Glutamatergic neuron (in vitro differentiated cells): ENCODE measurements around the gene METTL15. TPM values are rescaled to one million over a fixed set of nuclear protein-coding genes. Genes with fewer than 3 reads are reported as not detected.
"Not testable (repeated sequence)": the region's sequence is repeated elsewhere in the genome, so short reads cannot be mapped to it uniquely, and the experiment has no call there.

Experiments used
- DNase-seq: peaks from one replicate; pipeline ENCODE4 v3.0.0; 2022
- H3K27ac Mint-ChIP-seq: one replicate; pipeline ENCODE4 v1.8.0; 2020; ENCODE audit warnings: mild to moderate bottlenecking, mixed read lengths, inconsistent platforms; ENCODE audit not compliant: unreplicated experiment
- H3K27me3 Mint-ChIP-seq: one replicate; pipeline ENCODE4 v1.8.0; 2020; ENCODE audit warnings: mild to moderate bottlenecking, moderate library complexity, mixed read lengths, inconsistent platforms; ENCODE audit not compliant: unreplicated experiment
- H3K36me3 Mint-ChIP-seq: one replicate; pipeline ENCODE4 v1.8.0; 2020; ENCODE audit warnings: mild to moderate bottlenecking, mixed read lengths, inconsistent platforms; ENCODE audit not compliant: unreplicated experiment
- H3K4me1 Mint-ChIP-seq: one replicate; pipeline ENCODE4 v1.8.0; 2020; ENCODE audit warnings: mild to moderate bottlenecking, low read depth, mixed read lengths, inconsistent platforms; ENCODE audit not compliant: unreplicated experiment
- H3K4me3 Mint-ChIP-seq: one replicate; pipeline ENCODE4 v1.8.0; 2020; ENCODE audit warnings: mild to moderate bottlenecking, mixed read lengths, inconsistent platforms; ENCODE audit not compliant: unreplicated experiment
- H3K9me3 Mint-ChIP-seq: one replicate; pipeline ENCODE4 v1.8.0; 2020; ENCODE audit warnings: mild to moderate bottlenecking, moderate library complexity, mixed read lengths, inconsistent platforms; ENCODE audit not compliant: unreplicated experiment
- CTCF ChIP-seq: fragments of 200-600 bp; sonication (generic); IDR thresholded peaks from one replicate; pipeline ENCODE4 v1.5.0; 2021; ENCODE audit not compliant: partially characterized antibody, unreplicated experiment
- total RNA-seq: library from RNA; stranded (reverse); fragmentation: NEBNext Ultra II Directional; extraction: Animal tissue kit (Norgen Biotek cat#: 25700); gene quantifications from one replicate; pipeline ENCODE4 v1.2.1, GENCODE V29; 2021; ENCODE audit not compliant: unreplicated experiment

Gene METTL15
- total RNA-seq, 1 donor from 2014 or later: 8.2 TPM

- Mint-ChIP-seq H3K4me3 (no peak overlapping the region), H3K27me3 (no peaks in the 10 kb centered on the region), H3K36me3 (no peaks in the 10 kb centered on the region), H3K27ac (no peak overlapping the region), H3K4me1 (peaks cover 5% of the 10 kb centered on the region), H3K9me3 (no peaks in the 10 kb centered on the region)
- DNase-seq: no peak
- TF ChIP-seq CTCF: no peak
These were observed 15.0 kb downstream of the METTL15 start for GRCh38 chr11:28123151-28123581.

- TF ChIP-seq CTCF: no peak
- no peaks in the 10 kb centered on the region for H3K4me1 Mint-ChIP-seq
- no peak for DNase-seq
- no peak overlapping the region for H3K4me3 Mint-ChIP-seq
- peaks cover 2% of the 10 kb centered on the region for H3K9me3 Mint-ChIP-seq
- H3K36me3 Mint-ChIP-seq: peaks cover 16% of the 10 kb centered on the region
- no peaks in the 10 kb centered on the region for H3K27me3 Mint-ChIP-seq
- no peak overlapping the region for H3K27ac Mint-ChIP-seq
These were observed 24.4 kb downstream of the METTL15 start for GRCh38 chr11:28132548-28132947.

GRCh38 chr11:28133146-28133545 is 25.0 kb downstream of the METTL15 start:
- H3K4me3 Mint-ChIP-seq: no peak overlapping the region
- no peak for DNase-seq
- H3K4me1 Mint-ChIP-seq: no peaks in the 10 kb centered on the region
- H3K36me3 Mint-ChIP-seq: peaks cover 20% of the 10 kb centered on the region
- no peak for TF ChIP-seq CTCF
- peaks cover 2% of the 10 kb centered on the region for H3K9me3 Mint-ChIP-seq
- no peaks in the 10 kb centered on the region for H3K27me3 Mint-ChIP-seq
- no peak overlapping the region for H3K27ac Mint-ChIP-seq

- not testable (repeated sequence) for DNase-seq, H3K27me3 Mint-ChIP-seq, H3K4me1 Mint-ChIP-seq, H3K27ac Mint-ChIP-seq, H3K4me3 Mint-ChIP-seq
- H3K9me3 Mint-ChIP-seq: peaks cover 13% of the 10 kb centered on the region
- H3K36me3 Mint-ChIP-seq: peaks cover 47% of the 10 kb centered on the region
These were observed 28.0 kb downstream of the METTL15 start for GRCh38 chr11:28136157-28136556.

GRCh38 chr11:28137366-28137765 is 29.2 kb downstream of the METTL15 start:
- no peaks in the 10 kb centered on the region for H3K27me3 Mint-ChIP-seq
- H3K27ac Mint-ChIP-seq: no peak overlapping the region

More at GRCh38 chr11:28137366-28137765, 29.2 kb downstream of the METTL15 start:
- no peak for TF ChIP-seq CTCF
- H3K9me3 Mint-ChIP-seq: peaks cover 14% of the 10 kb centered on the region
- no peak for DNase-seq
- no peaks in the 10 kb centered on the region for H3K4me1 Mint-ChIP-seq
- no peak overlapping the region for H3K4me3 Mint-ChIP-seq
- H3K36me3 Mint-ChIP-seq: peaks cover 49% of the 10 kb centered on the region
